LHCN-M2 (cell line): Measurements from ENCODE around the gene TTC33. TPM values are rescaled to one million over a fixed set of nuclear protein-coding genes. Genes with fewer than 3 reads are reported as not detected.

Experiments
- DNase-seq: peaks from one replicate; pipeline ENCODE4 v3.0.0-alpha.2; 2012; ENCODE audit warnings: low read depth
- total RNA-seq: library from RNA; depleted of rRNA; stranded (reverse); fragments of >200 nt; gene quantifications from 2 replicates; pipeline ENCODE4 v1.2.3, GENCODE V29; 2014

Gene TTC33
- total RNA-seq, 1 experiment from 2014 or later = 13.7 TPM

DNA sequence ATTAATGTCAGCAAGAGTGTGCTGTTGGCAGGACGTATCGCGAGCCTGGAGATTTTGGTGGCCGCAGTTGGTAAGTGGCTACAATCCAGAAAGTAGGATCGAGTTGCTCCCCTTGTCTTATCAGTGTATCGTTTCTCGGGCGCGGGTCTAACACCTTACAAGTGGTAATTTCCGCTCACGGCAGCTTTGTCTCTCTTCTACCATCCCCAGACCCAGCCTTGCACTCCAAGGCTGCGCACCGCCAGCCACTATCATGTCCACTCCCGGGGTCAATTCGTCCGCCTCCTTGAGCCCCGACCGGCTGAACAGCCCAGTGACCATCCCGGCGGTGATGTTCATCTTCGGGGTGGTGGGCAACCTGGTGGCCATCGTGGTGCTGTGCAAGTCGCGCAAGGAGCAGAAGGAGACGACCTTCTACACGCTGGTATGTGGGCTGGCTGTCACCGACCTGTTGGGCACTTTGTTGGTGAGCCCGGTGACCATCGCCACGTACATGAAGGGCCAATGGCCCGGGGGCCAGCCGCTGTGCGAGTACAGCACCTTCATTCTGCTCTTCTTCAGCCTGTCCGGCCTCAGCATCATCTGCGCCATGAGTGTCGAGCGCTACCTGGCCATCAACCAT, 74.9 kb downstream of the TTC33 start:
- peak; percentile 53 for DNase-seq

DNA sequence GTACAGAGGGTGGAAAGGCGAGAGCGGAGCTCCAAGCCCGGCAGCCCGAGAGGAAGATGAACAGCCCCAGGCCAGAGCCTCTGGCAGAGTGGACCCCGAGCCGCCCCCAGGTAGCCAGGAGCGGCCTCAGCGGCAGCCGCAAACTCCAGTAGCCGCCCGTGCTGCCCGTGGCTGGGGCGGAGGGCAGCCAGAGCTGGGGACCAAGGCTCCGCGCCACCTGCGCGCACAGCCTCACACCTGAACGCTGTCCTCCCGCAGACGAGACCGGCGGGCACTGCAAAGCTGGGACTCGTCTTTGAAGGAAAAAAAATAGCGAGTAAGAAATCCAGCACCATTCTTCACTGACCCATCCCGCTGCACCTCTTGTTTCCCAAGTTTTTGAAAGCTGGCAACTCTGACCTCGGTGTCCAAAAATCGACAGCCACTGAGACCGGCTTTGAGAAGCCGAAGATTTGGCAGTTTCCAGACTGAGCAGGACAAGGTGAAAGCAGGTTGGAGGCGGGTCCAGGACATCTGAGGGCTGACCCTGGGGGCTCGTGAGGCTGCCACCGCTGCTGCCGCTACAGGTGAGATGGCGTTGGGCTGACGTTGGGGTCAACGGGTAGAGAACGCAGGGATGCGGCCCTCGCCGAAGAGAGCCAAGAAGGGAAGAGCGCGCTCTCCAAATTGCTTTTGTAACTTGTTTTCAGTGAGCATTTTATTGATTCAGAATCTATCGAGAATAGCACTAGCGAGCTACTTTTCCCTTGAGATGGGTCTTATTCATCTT, 75.7 kb downstream of the TTC33 start, which contains the start of gene PTGER4:
TSS of gene PTGER4 (plus strand) at position 3 of the 769 bp plus-strand sequence. CDS start 1,079 bp downstream, outside the sequence.
- no peak for DNase-seq

DNA sequence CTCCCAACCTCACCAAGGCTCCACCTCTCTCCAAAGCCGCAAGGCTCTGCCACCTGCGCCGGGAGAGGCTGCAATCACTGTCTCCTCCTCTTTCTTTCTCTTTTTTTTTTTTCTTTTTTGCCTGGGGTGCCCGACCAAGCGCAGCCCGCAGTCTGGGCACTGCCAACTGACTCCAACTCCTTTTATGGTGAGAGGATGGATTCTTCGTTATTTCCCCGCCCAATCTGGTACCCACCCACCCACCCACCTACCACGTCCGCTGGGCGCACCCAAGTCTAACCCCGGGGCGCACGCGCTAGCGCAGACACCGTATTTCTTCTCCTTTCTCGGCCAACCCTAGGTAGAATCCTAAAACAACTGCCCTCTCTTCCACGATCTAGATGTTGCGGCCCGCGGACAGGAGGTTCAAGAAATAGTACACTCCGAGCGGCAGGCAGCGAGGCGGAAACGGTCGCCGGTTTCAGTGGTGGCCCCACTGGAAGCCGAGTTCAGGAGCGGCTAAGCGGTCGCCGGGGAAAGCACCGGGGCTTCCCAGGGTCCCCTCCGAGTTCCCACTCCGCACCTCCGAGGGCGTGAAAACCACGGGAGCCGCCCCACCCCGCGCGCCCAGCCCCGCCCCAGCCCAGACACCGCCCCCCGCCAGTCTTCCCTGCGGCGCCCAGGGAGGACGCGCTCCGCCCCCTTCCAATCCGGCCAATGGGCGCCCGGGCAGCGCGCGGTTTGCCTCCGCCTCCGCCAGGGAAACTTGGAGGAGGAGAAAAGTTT, 76.4 kb downstream of the TTC33 start:
- DNase-seq = peak; percentile 97

DNA sequence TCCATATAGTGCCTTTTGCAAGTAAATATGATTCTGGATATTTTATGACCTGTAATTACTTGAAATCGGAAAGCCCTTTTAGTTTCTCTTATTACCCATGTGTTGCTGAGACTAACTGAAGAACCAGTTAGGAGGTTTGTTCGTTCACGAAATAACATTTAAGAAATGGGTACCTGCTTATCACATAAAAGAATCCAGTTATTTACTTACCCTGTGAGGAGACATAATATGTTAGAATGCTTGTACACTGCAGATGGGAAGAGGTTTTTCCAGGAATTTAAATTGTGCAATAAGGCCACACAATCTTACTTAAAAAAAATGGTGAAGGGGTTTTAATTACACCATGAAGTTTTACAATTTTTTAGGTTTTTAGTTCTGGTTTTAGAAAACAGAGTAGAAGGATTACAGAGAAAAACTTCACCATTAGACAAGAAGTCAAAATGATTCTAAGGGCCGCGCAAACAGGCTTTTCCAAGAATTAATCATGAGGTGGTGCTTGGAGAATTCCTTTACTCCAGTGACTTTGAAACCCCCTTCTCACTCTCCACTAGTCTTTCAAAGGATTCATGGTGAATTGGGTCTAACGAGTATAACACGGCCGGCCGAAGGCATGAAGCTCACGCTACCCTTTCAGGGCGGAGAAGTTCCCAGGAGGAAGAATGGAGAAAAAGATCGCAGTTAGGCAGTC, 77.2 kb downstream of the TTC33 start:
- no peak for DNase-seq

DNA sequence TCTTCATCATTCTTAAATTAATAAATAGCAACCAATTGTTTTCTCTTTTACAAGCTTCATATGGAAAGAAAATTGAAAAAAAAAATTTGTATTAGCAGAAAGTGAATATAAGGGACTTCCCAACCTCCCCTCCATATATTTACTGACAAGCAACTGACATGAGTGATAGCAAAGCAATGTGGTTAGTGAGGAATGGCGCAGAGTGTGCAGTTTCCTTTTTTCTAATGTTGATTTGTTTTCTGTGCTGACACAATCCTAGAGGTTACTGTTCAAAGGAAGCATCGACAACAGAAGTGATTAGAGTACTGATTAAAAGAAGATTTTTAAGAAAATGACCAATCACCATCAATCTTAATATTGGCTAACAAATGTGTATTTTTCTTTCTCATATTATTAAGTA, 77.7 kb downstream of the TTC33 start:
- DNase-seq = peak; percentile 56

DNA sequence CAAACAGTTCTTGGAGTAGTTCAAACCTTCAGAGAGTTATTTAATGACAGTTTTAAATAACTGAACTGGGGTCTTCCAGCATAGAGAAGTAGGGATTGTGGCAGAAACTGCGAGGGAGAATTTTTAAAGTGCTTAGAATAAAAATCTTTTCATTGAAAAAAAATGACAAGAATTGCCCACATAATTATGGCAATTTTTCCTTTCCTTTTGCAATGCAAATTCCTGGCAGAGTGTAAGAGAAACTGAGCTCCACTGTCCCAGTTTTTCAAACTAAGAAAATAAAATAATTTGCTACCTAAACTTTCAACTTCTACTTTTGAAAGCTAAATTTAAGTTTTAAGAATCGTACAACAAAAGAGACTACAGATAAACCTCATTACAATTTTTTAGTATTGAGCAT, 78.3 kb downstream of the TTC33 start:
- DNase-seq = no peak

DNA sequence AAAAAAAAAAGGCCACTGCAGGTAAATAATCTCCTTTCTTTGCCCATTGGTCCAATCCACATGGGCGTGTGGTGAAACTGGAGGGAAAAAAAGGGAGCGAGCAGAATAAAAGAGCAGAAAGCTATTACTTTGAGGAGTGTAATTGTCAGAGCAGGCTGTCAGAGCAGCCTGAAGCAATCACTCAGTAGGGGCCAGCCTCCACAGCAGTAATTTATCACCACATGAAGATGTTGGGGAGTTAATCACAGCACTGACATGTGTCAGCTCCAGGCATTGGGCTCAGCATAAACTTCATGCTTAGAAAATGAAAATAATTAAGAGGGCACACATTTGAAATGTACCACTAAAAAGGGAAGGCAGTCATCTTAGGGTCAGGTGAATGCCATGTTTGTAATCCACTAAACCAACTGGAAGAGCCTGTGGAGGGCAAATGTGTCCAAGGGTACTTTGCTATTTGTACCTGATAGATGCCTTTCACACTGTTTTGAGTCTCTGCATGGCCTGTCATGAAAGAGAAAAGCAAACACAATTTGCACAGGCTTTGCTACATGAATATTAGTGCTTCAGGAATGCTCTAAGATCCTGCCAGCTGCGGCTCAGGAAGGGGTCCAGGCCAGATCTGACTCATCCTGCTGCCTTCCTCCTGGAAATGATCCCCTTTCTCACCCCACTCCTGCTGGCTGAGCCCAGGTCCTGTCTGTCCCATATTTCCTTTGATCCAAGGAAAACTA, 79.0 kb downstream of the TTC33 start:
- DNase-seq = peak; percentile 91

DNA sequence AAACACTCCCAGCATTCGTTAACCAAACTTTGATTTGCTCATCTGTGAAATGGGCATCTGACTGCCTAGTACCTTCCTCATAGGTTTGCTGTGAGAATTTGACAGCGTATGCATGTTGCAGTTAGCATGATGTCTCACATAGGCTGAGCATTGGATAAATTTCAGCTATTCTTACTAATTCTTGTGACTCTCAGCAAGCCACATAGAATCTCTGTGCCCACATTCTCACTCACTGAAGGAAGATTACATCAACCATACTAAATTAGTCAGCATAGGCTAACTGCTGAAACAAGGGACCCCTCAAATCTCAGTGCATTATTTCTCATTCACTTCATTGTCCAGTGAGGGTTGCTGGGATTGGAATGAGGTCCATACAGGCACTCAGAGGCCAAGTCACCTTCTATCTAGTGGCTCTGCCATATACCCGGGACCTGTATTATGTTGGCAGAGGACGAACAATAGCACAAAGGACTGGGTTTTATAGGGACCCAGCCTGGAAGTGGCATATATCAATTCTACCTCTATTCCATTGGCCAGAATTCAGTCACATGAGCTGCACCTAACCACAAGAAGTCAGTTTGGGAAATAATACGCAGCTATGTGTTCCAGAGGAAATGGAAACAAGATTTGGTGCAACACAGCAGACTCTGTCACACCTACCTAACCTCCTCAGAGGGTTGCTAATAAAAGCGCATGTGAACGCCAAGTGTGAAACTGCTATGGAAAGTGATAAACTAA, 80.2 kb downstream of the TTC33 start:
- DNase-seq = no peak

DNA sequence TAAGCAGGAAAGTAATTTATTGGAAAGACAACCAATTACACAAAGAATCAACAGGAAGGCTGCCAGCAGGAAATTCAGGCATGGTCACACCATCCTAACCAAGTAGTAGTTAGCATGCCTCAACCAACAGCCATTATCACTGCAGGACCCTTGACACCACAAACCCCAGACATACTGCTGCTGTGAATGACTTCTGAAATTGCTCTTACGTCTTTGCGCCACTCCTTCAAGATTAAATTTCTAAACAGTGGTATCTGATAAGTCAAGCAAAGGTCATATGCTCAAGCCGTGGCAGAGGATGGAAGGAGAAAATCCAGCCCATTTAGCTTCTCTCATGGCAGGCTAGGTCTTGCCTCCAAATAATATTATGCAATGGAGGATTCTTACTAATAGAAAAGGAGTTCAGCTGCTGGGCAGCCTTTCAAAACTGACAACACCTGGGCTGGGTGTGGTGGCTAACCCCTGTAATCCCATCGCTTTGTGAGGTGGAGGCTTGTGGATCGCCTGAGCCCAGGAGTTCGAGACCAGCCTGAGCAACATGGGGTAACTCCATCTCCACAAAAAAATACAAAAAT, 81.0 kb downstream of the TTC33 start:
- DNase-seq = no peak

DNA sequence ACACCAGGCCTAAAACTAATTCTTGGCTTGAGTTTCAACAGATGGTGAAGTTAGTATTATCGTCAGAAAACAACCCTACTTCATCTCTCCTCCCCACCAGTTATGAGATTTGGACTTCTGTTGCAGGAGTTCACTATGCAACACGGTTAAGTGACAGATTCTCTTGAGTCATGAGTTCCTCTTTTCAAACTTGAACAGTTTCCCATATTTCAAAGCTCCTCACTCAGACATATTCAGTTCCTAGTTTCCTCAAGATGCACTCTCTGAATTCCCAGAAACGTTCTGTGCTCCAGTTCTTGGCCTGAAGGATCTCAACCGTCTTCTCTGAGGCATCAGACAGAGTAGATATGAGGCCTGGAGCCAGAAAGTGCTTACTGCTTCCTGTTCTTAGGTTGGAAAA, 83.3 kb downstream of the TTC33 start:
- no peak for DNase-seq

DNA sequence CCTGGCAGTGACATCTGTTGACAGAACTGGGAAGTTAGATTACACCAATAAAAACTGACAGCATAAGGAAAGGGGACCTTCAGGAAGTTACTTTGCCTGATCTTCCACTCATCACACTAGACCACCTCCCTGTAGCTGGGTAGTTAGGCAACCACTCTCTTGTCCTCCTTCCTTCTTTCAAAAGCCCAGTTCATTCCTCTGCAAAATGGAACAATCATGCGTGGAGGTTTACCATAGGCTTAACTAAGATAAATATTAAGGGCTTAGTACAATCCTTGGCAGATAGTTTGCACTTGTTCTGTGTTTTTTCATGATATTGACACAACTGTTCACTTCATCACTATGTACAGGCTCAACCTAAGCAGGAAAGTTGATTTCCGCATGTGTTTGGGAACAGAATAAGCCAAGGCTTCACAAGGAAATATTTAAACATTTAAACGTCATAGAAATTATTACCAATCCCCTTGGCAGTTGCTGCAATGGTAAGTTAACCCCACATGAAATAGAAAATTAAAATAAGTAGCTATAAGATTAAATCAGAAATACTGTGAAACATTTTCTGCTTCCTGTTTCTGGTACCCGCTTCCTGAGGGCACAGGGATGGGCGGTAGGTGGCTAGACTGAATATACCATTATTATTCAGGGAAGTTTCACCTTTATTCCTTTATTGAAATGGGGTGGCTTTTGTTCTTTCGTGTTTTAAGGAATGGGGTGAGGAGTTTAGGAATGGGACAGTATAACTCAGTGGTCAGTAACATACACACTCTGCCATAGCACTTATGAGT, 86.0 kb downstream of the TTC33 start:
- DNase-seq = no peak

DNA sequence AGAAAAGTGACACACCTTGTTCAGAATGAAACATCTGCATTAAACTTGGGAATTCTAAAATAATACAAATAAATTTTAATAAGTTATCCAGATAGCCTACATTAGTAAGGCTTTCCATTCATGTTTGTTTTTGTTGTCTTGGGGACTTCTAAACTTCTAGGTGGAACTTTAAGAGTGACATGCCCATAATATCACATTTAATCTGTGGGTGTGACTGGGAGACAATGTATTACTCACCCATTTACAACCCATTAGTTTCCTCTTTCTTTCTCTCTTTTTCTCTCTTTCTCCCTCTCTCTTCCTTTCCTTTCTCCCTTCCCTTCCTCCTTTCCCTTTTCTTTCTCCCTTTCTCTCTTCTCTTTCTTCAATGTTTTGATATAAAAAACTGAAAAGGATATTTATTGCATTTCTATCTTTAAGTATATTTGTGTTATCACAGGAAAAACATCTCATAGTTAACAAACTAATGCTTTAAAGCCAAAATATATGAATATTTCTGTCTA, 88.5 kb downstream of the TTC33 start:
- DNase-seq = no peak

DNA sequence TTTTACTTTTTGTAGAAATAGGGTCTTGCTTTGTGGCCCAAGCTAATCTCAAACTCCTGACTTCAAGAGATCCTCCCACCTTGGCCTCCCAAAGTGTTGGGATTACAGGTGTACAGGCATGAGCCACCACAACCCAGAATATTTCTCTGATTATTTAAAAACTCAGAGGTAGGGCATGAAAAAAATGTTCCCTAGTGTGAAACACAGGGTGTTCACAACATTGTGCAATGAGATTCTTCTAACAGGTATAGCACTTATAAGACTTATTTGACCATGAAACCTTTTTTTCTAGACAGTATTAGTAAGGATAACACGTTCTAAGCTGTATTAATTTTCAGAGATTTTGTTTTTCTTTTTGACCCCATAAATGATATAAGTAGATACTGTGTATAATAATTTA, 89.1 kb downstream of the TTC33 start:
- DNase-seq = no peak

DNA sequence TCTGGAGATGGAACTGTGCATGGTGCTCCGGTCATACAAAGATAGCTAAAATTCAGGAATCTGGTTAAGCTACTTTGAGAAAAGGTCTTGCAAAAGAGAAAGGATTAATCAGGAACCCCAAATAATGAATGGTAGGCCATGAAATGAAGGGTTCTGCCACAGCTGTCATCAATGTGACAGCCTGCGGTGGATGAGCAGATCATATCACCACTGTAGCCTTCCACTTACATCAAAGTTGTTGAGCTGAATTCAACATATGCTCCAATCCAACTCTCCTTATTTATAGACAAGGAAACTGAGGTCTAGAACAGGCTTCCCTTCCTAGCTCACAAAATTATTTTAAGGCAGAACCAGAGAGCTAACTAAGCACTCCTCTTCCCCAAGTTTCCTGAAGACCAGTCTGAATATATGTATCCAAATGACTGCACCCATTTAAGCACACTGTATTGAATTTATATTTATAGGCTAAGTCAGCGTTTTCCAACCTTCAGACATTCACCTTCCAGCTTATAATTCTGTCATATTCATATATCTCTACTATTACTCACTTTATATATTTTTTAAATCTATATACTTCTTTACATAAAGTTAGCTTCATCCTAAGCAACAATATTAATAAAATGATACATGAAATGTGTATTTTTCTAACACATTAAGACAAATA, 90.0 kb downstream of the TTC33 start:
- DNase-seq = no peak

DNA sequence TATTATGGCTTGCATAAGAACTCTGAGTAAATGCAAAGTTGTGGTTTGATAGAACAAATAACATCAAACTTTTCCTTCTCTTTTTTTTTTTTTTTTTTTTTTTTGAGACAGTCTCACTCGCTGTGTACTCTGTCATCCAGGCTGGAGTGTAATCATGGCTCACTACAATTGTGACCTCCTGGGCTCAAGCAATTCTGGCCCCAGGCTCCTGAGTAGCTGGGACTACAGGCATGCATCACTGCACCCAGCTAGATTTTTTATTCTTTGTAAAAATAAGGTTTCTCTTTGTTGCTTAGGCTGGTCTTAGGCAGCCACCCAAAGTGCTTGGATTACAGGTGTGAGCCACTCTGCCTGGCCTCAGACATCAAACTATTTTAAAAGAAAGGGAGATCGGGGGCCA, 95.0 kb downstream of the TTC33 start:
- no peak for DNase-seq

DNA sequence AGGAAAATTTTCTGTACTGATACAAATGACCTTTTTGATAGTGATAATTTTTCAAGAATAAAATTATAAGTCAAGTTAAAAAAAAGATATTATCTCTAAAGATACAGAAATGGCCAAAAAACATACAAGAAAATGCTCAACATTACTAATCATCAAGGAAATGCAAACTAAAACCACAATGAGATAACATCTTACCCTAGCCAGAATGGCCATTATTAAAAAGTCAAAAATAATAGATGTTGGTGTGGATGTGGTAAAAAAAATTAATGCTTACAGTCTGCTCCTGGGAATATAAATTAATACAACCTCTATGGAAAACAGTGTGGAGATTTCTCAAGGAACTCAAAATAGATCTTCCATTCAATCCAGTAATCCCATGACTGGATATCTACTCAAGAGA, 99.0 kb downstream of the TTC33 start:
- no peak for DNase-seq

DNA sequence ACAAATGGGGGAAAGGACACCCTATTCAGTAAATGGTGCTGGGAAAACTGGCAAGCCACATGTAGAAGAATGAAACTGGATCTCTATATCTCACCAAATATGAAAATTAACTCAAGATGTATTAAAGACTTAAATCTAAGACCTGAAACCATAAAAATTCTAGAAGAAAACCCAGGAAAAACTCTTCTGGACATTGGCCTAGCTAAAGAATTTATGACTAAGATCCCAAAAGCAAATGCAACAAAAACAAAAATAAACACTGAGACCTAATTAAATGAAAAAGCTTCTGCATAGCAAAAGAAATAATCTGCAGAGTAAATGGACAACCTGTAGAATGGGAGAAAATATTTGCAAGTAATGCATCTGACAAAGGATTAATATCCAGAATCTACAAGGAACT, 99.7 kb downstream of the TTC33 start:
- peak; percentile 29 for DNase-seq

DNA sequence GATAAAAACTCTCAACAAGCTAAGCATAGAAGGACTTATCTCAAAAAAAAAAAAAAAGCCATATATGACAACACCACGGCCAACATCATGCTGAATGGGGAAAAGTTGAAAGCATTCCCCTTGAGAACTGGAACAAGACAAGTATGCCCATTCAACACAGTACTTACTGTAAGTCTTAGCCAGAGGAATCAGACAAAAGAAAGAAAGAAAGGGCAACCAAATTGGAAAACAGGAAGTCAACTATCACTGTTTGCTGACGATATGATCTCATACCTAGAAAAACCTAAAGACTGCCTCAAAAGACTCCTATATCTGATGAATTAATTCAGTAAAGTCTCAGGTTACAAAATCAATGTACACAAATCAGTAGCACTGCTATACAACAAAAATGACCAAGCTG, 100.6 kb downstream of the TTC33 start:
- no peak for DNase-seq
